ENCODE measurements around the gene ARHGAP5. TPM values are rescaled to one million over a fixed set of nuclear protein-coding genes. Genes with fewer than 3 reads are reported as not detected.

The ARHGAP5 gene
- total RNA-seq, 1 experiment from 2014 or later, result 66.9 TPM

- no peak for TF ChIP-seq AFF4 (CRISPR knock-in tag; IDR thresholded peaks at IDR 0.05; ENCODE audit: borderline replicate concordance)
Observed at GRCh38 chr14:32043624-32044023, 33.5 kb upstream of the ARHGAP5 start (continued).

- DNase-seq (ENCODE audit: low spot score) (no peak), ATAC-seq (no peak)
- Mint-ChIP-seq H3K27me3 (ENCODE audit: low read depth) (no peaks in the 10 kb centered on the region), H3K4me3 (no peak overlapping the region), H3K9me3 (peaks cover 5% of the 10 kb centered on the region; the same call in 1 of the 2 replicates), H3K4me1 (peaks cover 12% of the 10 kb centered on the region), H3K27ac (no peak overlapping the region), H3K36me3 (no peaks in the 10 kb centered on the region)
- ChIA-PET POLR2A (no interaction called here), CTCF (no interaction called here)
- TF ChIP-seq MLX (CRISPR knock-in tag; IDR thresholded peaks at IDR 0.05), result no peak
- no peak for TF ChIP-seq GRHL2 (CRISPR knock-in tag; IDR thresholded peaks at IDR 0.05; ENCODE audit: insufficient replicate concordance, severe bottlenecking)
- TF ChIP-seq PREB (CRISPR knock-in tag; IDR thresholded peaks at IDR 0.05; ENCODE audit: borderline replicate concordance), result no peak
- no peak for TF ChIP-seq ZSCAN18 (CRISPR knock-in tag; IDR thresholded peaks at IDR 0.05)
- no peak for TF ChIP-seq ERG (CRISPR knock-in tag; IDR thresholded peaks at IDR 0.05)
- TF ChIP-seq TEAD1 (CRISPR knock-in tag; IDR thresholded peaks at IDR 0.05), result no peak
- no peak for TF ChIP-seq ZNF425 (CRISPR knock-in tag; conservative IDR thresholded peaks at IDR 0.05)
- no peak for TF ChIP-seq ATF2 (CRISPR knock-in tag; IDR thresholded peaks at IDR 0.05; ENCODE audit: borderline replicate concordance, low read depth)
- TF ChIP-seq ARID4B (CRISPR knock-in tag; IDR thresholded peaks at IDR 0.05; ENCODE audit: borderline replicate concordance), result no peak
- no peak for TF ChIP-seq ESRRA (CRISPR knock-in tag; IDR thresholded peaks at IDR 0.05; ENCODE audit: borderline replicate concordance)
- TF ChIP-seq NFYB (CRISPR knock-in tag; conservative IDR thresholded peaks at IDR 0.05; ENCODE audit: low read depth), result no peak
- TF ChIP-seq NR1H2 (CRISPR knock-in tag; IDR thresholded peaks at IDR 0.05), result no peak
- no peak for TF ChIP-seq ZNF121 (CRISPR knock-in tag; IDR thresholded peaks at IDR 0.05)
- TF ChIP-seq ZNF423 (CRISPR knock-in tag; IDR thresholded peaks at IDR 0.05), result no peak
- no peak for TF ChIP-seq TP53 (CRISPR knock-in tag; IDR thresholded peaks at IDR 0.05)
- TF ChIP-seq MXD4 (CRISPR knock-in tag; IDR thresholded peaks at IDR 0.05; ENCODE audit: borderline replicate concordance), result no peak
- TF ChIP-seq SP1 (CRISPR knock-in tag; conservative IDR thresholded peaks at IDR 0.05), result no peak
Observed at GRCh38 chr14:32044454-32044853, 32.6 kb upstream of the ARHGAP5 start.
